Smooth muscle cell (in vitro differentiated cells): ENCODE results near the gene PSENEN. TPM values are rescaled to one million over a fixed set of nuclear protein-coding genes. Genes with fewer than 3 reads are reported as not detected.
"Not testable (repeated sequence)": the region's sequence is repeated elsewhere in the genome, so short reads cannot be mapped to it uniquely, and the experiment has no call there.

Experiments used
- DNase-seq: peaks from one replicate; lab custom pipeline; 2025; ENCODE audit not compliant: unreplicated experiment; lab: John Stamatoyannopoulos, UW
- H2AFZ ChIP-seq: fragments of 200-600 bp; sonication (generic); 2 replicates; pipeline ENCODE4 v1.6.0; 2016; ENCODE audit warnings: antibody characterized with exemption, low read depth, mild to moderate bottlenecking
- H3F3A ChIP-seq: fragments of 200-600 bp; sonication (generic); 2 replicates; pipeline ENCODE4 v1.6.0; 2017; ENCODE audit warnings: antibody characterized with exemption, low read depth
- H3K27ac ChIP-seq: fragments of 200-600 bp; sonication (generic); 2 replicates; pipeline ENCODE4 v1.5.1; 2016; ENCODE audit warnings: low read depth, mild to moderate bottlenecking
- H3K27me3 ChIP-seq: fragments of 200-600 bp; sonication (generic); 2 replicates; pipeline ENCODE4 v1.6.1; 2016; ENCODE audit warnings: low read depth, mild to moderate bottlenecking
- H3K36me3 ChIP-seq: fragments of 200-600 bp; sonication (generic); 2 replicates; pipeline ENCODE4 v1.5.1; 2016; ENCODE audit warnings: low read depth
- H3K4me1 ChIP-seq: fragments of 200-600 bp; sonication (generic); 2 replicates; pipeline ENCODE4 v1.5.1; 2016; ENCODE audit warnings: low read depth
- H3K4me2 ChIP-seq: fragments of 200-600 bp; sonication (generic); 2 replicates; pipeline ENCODE4 v1.6.0; 2016; ENCODE audit warnings: mild to moderate bottlenecking
- H3K4me3 ChIP-seq: fragments of 200-600 bp; sonication (generic); 2 replicates; pipeline ENCODE4 v1.5.1; 2016; ENCODE audit warnings: mild to moderate bottlenecking
- H3K79me2 ChIP-seq: fragments of 200-600 bp; sonication (generic); 2 replicates; pipeline ENCODE4 v1.6.0; 2016; ENCODE audit warnings: low read depth, mild to moderate bottlenecking
- H3K9ac ChIP-seq: fragments of 200-600 bp; sonication (generic); 2 replicates; pipeline ENCODE4 v1.6.0; 2016; ENCODE audit warnings: low read depth
- H3K9me3 ChIP-seq: fragments of 200-600 bp; sonication (generic); replicated peaks from 2 replicates; pipeline ENCODE4 v1.5.1; 2016; ENCODE audit warnings: low read depth
- H4K20me1 ChIP-seq: fragments of 200-600 bp; sonication (generic); 2 replicates; pipeline ENCODE4 v1.6.0; 2016; ENCODE audit warnings: low read depth
- WGBS: methylation state at CpG from one replicate; pipeline ENCODE4 v1.1.7; 2016; ENCODE audit warnings: low lambda C conversion rate; 5-methylcytosine and 5-hydroxymethylcytosine counted together
- polyA plus RNA-seq: library from polyadenylated mRNA; unstranded; fragments of >200 nt; fragmentation: Nextera tagmentation; extraction: Ambion mirVana; gene quantifications from 2 replicates; pipeline ENCODE4 v1.2.1, GENCODE V29; 2016
- total RNA-seq: library from RNA; depleted of rRNA; stranded (reverse); fragments of >200 nt; gene quantifications from 2 replicates; pipeline ENCODE4 v1.2.3, GENCODE V29; 2014
- TF ChIP-seq, protein P1 (sequence below): fragments of 200-600 bp; sonication (generic); IDR thresholded peaks from 2 replicates; pipeline ENCODE4 v1.5.1; 2017; ENCODE audit warnings: borderline replicate concordance, mild to moderate bottlenecking, antibody characterized with exemption; ENCODE audit not compliant: insufficient read depth, poor library complexity, severe bottlenecking

Gene PSENEN
- total and polyA plus RNA-seq, 2 experiments from 2014 or later = 65.4 to 137 TPM

DNA sequence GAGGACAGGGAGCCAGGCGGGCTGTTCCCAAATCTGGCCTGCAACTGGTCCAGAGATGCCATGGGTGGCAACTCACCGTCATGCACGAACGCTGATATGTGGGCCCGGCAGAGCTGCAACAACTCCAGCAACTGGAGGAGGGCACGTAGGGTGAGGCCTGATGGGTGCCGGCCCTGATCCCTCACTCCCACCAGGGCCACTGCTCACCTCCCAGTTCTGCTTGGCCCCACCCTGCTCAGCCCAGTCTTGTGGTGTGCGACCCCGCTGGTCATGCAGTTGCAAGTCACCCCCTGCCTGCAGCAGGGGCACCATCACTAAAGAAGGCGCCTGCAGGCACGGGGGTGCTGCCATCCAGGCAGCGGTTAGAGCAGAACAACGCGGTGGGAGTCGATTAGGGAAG is 46.9 kb downstream of the PSENEN start:
- H3K9ac ChIP-seq = no peak overlapping the region
- no peak for DNase-seq
- H3K27me3 ChIP-seq = peaks cover 14% of the 10 kb centered on the region
- no peak overlapping the region for H2AFZ ChIP-seq
- TF ChIP-seq, protein P1, sequence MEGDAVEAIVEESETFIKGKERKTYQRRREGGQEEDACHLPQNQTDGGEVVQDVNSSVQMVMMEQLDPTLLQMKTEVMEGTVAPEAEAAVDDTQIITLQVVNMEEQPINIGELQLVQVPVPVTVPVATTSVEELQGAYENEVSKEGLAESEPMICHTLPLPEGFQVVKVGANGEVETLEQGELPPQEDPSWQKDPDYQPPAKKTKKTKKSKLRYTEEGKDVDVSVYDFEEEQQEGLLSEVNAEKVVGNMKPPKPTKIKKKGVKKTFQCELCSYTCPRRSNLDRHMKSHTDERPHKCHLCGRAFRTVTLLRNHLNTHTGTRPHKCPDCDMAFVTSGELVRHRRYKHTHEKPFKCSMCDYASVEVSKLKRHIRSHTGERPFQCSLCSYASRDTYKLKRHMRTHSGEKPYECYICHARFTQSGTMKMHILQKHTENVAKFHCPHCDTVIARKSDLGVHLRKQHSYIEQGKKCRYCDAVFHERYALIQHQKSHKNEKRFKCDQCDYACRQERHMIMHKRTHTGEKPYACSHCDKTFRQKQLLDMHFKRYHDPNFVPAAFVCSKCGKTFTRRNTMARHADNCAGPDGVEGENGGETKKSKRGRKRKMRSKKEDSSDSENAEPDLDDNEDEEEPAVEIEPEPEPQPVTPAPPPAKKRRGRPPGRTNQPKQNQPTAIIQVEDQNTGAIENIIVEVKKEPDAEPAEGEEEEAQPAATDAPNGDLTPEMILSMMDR = no peak
- no peak overlapping the region for H3K4me2 ChIP-seq
- no peaks in the 10 kb centered on the region for H3K4me1 ChIP-seq
- H3K27ac ChIP-seq = no peak overlapping the region
- H3K9me3 ChIP-seq = no peaks in the 10 kb centered on the region
- no peak overlapping the region for H3K4me3 ChIP-seq
- no peaks in the 10 kb centered on the region for H3K79me2 ChIP-seq
- WGBS = 91% methylated on average over 15 of the region's 15 CpGs
- no peaks in the 10 kb centered on the region for H3F3A ChIP-seq
- H3K36me3 ChIP-seq = no peaks in the 10 kb centered on the region
- no peaks in the 10 kb centered on the region for H4K20me1 ChIP-seq

DNA sequence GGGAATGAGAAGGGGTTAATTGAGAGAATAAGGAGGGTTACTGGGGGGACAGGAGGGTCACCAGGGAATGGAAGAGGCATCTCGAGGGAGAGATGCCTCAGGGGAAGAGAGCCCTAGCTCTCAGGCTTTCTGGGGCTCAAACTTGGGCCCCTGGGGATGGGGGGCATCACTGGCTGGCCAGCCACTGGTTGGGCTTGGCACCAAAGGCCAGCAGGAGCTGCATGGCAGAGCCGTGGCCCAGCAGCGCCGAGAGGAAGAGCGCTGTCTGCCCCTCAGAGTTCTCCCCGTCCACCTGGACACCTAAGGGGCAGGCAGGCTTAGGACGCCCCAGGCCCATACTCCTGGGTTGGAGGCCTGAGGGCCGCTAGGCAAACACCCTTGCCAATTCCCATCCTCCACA is 47.4 kb downstream of the PSENEN start:
- WGBS = 91% methylated on average over 8 of the region's 8 CpGs
- TF ChIP-seq, protein P1 = no peak
- H3K79me2 ChIP-seq = no peaks in the 10 kb centered on the region

DNA sequence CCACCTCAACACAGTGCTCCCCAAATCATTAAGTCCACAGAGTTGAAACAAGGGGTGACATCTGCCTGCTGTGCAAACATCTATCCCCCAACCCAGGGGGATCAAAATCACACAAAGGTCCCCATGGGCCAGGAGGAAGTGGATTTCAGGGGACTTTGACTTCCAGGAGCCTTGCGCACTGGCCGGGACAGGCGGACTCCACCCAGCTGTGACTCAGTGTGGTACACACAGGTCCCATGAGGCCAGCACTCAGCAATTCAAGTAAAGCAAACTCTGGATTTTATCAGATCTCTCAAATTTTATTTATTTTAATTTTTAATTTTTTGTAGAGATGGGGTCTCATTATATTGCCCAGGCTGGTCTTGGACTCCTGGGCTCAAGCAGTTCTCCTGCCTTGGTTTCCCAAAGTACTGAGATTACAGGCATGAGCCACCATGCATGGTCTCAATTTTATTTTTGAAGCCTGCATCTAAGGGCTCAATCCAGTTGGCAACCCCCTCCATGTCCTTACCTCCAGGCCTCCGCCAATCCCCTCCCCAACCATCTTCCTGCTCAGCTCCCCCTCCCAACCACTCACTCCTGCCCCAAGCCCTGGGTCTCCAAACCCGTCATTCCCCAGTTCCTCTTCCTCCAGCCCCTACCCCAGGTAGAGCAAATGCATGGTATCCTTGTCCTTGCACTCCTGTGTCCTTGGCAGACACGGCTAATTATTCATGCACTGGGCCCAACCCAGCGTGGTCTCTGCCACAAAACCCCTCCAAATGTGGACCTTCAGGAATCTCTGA is 48.1 kb downstream of the PSENEN start:
- no peaks in the 10 kb centered on the region for H3K79me2 ChIP-seq
- no peaks in the 10 kb centered on the region for H3K9me3 ChIP-seq
- H3K4me1 ChIP-seq = peaks cover 4% of the 10 kb centered on the region
- 91% methylated on average over 7 of the region's 7 CpGs for WGBS
- H4K20me1 ChIP-seq = no peaks in the 10 kb centered on the region
- DNase-seq = no peak
- H3F3A ChIP-seq = no peaks in the 10 kb centered on the region
- H3K36me3 ChIP-seq = no peaks in the 10 kb centered on the region
- TF ChIP-seq, protein P1 = no peak
- no peak overlapping the region for H3K27ac ChIP-seq
- no peak overlapping the region for H3K4me3 ChIP-seq
- H3K9ac ChIP-seq = no peak overlapping the region
- no peak overlapping the region for H3K4me2 ChIP-seq
- no peak overlapping the region for H2AFZ ChIP-seq
- H3K27me3 ChIP-seq = peaks cover 23% of the 10 kb centered on the region

More for the DNA sequence above, 47.4 kb downstream of the PSENEN start:
- Histone ChIP-seq H3K9me3 (no peaks in the 10 kb centered on the region), H3K27ac (no peak overlapping the region), H3K36me3 (no peaks in the 10 kb centered on the region), H3K27me3 (peaks cover 19% of the 10 kb centered on the region), H3K4me2 (no peak overlapping the region), H3F3A (no peaks in the 10 kb centered on the region), H3K4me3 (no peak overlapping the region), H3K4me1 (peaks cover 2% of the 10 kb centered on the region), H3K9ac (no peak overlapping the region), H2AFZ (no peak overlapping the region), H4K20me1 (no peaks in the 10 kb centered on the region)
- DNase-seq = no peak

DNA sequence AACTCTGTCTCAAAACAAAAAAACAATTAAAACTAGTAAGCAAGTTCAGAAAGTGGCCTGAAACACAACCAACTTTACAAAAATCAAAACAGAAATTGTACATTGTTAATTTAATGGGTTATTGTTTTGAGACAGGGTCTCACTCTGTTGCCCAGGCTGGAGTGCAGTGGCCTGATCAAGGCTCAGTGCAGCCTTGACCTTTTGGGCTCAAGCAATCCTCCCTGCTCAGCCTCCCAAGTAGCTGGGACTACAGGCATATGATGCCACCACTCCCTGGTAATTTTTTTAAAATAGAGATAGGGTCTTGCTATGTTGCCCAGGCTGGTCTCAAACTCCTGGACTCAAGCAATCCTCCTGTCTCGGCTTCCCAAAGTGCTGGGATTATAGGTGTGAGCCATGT is 50.1 kb downstream of the PSENEN start:
- peaks cover 23% of the 10 kb centered on the region for H3K27me3 ChIP-seq
- WGBS = 95% methylated on average over 1 of the region's 1 CpG
- not testable (repeated sequence) for H3K4me3 ChIP-seq, H3K36me3 ChIP-seq, H3K79me2 ChIP-seq, H3K9me3 ChIP-seq, H3F3A ChIP-seq, H2AFZ ChIP-seq, H4K20me1 ChIP-seq, DNase-seq, H3K9ac ChIP-seq, H3K27ac ChIP-seq, H3K4me1 ChIP-seq, H3K4me2 ChIP-seq

Other genes starting within 250 kb of the PSENEN start
- gene DMKN, start 232.0 kb upstream of the PSENEN start, total RNA-seq = 46.5 and 132 TPM in 2 replicates
- gene DMKN, start 232.0 kb upstream of the PSENEN start, polyA plus RNA-seq = 31.2 and 75.4 TPM in 2 replicates
- 14.9 and 19.8 TPM in 2 replicates for gene SBSN, start 217.3 kb upstream of the PSENEN start, total RNA-seq
- gene SBSN, start 217.3 kb upstream of the PSENEN start, polyA plus RNA-seq = 4.9 and 11.7 TPM in 2 replicates
- not detected in 2 replicates for gene GAPDHS, start 212.2 kb upstream of the PSENEN start, total RNA-seq
- 0.16 TPM in 1 of 2 replicates, not detected in the other for gene GAPDHS, start 212.2 kb upstream of the PSENEN start, polyA plus RNA-seq
- 128 and 168 TPM in 2 replicates for gene TMEM147, start 200.0 kb upstream of the PSENEN start, total RNA-seq
- gene TMEM147, start 200.0 kb upstream of the PSENEN start, polyA plus RNA-seq = 291 and 293 TPM in 2 replicates
- not detected in 2 replicates for gene ATP4A, start 182.0 kb upstream of the PSENEN start, total RNA-seq
- gene ATP4A, start 182.0 kb upstream of the PSENEN start, polyA plus RNA-seq = not detected in 2 replicates
- gene PMIS2, start 159.5 kb upstream of the PSENEN start, total RNA-seq = not detected in 2 replicates
- gene PMIS2, start 159.5 kb upstream of the PSENEN start, polyA plus RNA-seq = not detected in 2 replicates
- 6.3 and 6.4 TPM in 2 replicates for gene HAUS5, start 132.9 kb upstream of the PSENEN start, total RNA-seq
- gene HAUS5, start 132.9 kb upstream of the PSENEN start, polyA plus RNA-seq = 14.0 and 15.8 TPM in 2 replicates
- 37.2 and 42.4 TPM in 2 replicates for gene RBM42, start 116.6 kb upstream of the PSENEN start, total RNA-seq
- 143 and 155 TPM in 2 replicates for gene RBM42, start 116.6 kb upstream of the PSENEN start, polyA plus RNA-seq
- not detected in 2 replicates for gene ETV2, start 103.9 kb upstream of the PSENEN start, total RNA-seq
- 2.9 and 3.8 TPM in 2 replicates for gene ETV2, start 103.9 kb upstream of the PSENEN start, polyA plus RNA-seq
- 521 and 971 TPM in 2 replicates for gene COX6B1, start 97.3 kb upstream of the PSENEN start, total RNA-seq
- 622 and 683 TPM in 2 replicates for gene COX6B1, start 97.3 kb upstream of the PSENEN start, polyA plus RNA-seq
- gene UPK1A, start 79.1 kb upstream of the PSENEN start, total RNA-seq = 4.2 TPM in 1 of 2 replicates, not detected in the other
- gene UPK1A, start 79.1 kb upstream of the PSENEN start, polyA plus RNA-seq = 1.0 TPM in 1 of 2 replicates, not detected in the other
- gene ZBTB32, start 41.1 kb upstream of the PSENEN start, total RNA-seq = not detected in 2 replicates
- 1.0 and 1.3 TPM in 2 replicates for gene ZBTB32, start 41.1 kb upstream of the PSENEN start, polyA plus RNA-seq
- gene KMT2B, start 27.6 kb upstream of the PSENEN start, total RNA-seq = 10.5 and 31.1 TPM in 2 replicates
- gene KMT2B, start 27.6 kb upstream of the PSENEN start, polyA plus RNA-seq = 8.8 and 11.2 TPM in 2 replicates
- gene IGFLR1, start 3.2 kb upstream of the PSENEN start, total RNA-seq = 1.2 and 1.7 TPM in 2 replicates
- gene IGFLR1, start 3.2 kb upstream of the PSENEN start, polyA plus RNA-seq = 1.4 and 6.3 TPM in 2 replicates
- 14.6 and 17.0 TPM in 2 replicates for gene U2AF1L4, start 233 bp upstream of the PSENEN start, total RNA-seq
- 29.3 and 31.5 TPM in 2 replicates for gene U2AF1L4, start 233 bp upstream of the PSENEN start, polyA plus RNA-seq
- gene LIN37, start 2.9 kb downstream of the PSENEN start, total RNA-seq = 17.8 and 20.3 TPM in 2 replicates
- 16.4 and 24.2 TPM in 2 replicates for gene LIN37, start 2.9 kb downstream of the PSENEN start, polyA plus RNA-seq
- gene HSPB6, start 11.4 kb downstream of the PSENEN start, total RNA-seq = 19.1 and 20.6 TPM in 2 replicates
- gene HSPB6, start 11.4 kb downstream of the PSENEN start, polyA plus RNA-seq = 173 and 254 TPM in 2 replicates
- 6.1 and 13.7 TPM in 2 replicates for gene PROSER3, start 12.5 kb downstream of the PSENEN start, total RNA-seq
- gene PROSER3, start 12.5 kb downstream of the PSENEN start, polyA plus RNA-seq = 24.8 and 32.3 TPM in 2 replicates
- gene ARHGAP33, start 29.9 kb downstream of the PSENEN start, total RNA-seq = 5.3 and 8.2 TPM in 2 replicates
- 5.7 and 14.0 TPM in 2 replicates for gene ARHGAP33, start 29.9 kb downstream of the PSENEN start, polyA plus RNA-seq
- gene PRODH2, start 67.2 kb downstream of the PSENEN start, total RNA-seq = not detected in 2 replicates
- not detected in 2 replicates for gene PRODH2, start 67.2 kb downstream of the PSENEN start, polyA plus RNA-seq
- gene NPHS1, start 106.9 kb downstream of the PSENEN start, total RNA-seq = 0.31 TPM in 1 of 2 replicates, not detected in the other
- gene NPHS1, start 106.9 kb downstream of the PSENEN start, polyA plus RNA-seq = 0.46 TPM in 1 of 2 replicates, not detected in the other
- 0.18 and 2.1 TPM in 2 replicates for gene KIRREL2, start 111.3 kb downstream of the PSENEN start, total RNA-seq
- 0.56 and 0.64 TPM in 2 replicates for gene KIRREL2, start 111.3 kb downstream of the PSENEN start, polyA plus RNA-seq
- 40.1 and 81.8 TPM in 2 replicates for gene APLP1, start 122.9 kb downstream of the PSENEN start, total RNA-seq
- gene APLP1, start 122.9 kb downstream of the PSENEN start, polyA plus RNA-seq = 98.3 and 114 TPM in 2 replicates
- gene NFKBID, start 154.9 kb downstream of the PSENEN start, total RNA-seq = 4.2 and 4.9 TPM in 2 replicates
- 9.0 and 11.1 TPM in 2 replicates for gene NFKBID, start 154.9 kb downstream of the PSENEN start, polyA plus RNA-seq
- gene HCST, start 156.9 kb downstream of the PSENEN start, total RNA-seq = 0.81 TPM in 1 of 2 replicates, not detected in the other
- gene HCST, start 156.9 kb downstream of the PSENEN start, polyA plus RNA-seq = 2.6 and 3.4 TPM in 2 replicates
- gene TYROBP, start 162.6 kb downstream of the PSENEN start, total RNA-seq = not detected in 2 replicates
- gene TYROBP, start 162.6 kb downstream of the PSENEN start, polyA plus RNA-seq = not detected in 2 replicates
- 6.0 and 6.2 TPM in 2 replicates for gene LRFN3, start 190.7 kb downstream of the PSENEN start, total RNA-seq
- 15.3 and 15.5 TPM in 2 replicates for gene LRFN3, start 190.7 kb downstream of the PSENEN start, polyA plus RNA-seq
- gene SDHAF1, start 249.5 kb downstream of the PSENEN start, total RNA-seq = 24.0 TPM in 2 replicates
- 27.1 and 27.7 TPM in 2 replicates for gene SDHAF1, start 249.5 kb downstream of the PSENEN start, polyA plus RNA-seq